GM18520 (cell line): ENCODE results near the gene MPRIP.
"Not testable (repeated sequence)": the region's sequence is repeated elsewhere in the genome, so short reads cannot be mapped to it uniquely, and the experiment has no call there.

Experiments
- ATAC-seq: cut with Tn5 transposase; IDR thresholded peaks from one replicate; pipeline ENCODE4 v1.9.1; 2021; ENCODE audit not compliant: unreplicated experiment

Gene MPRIP

DNA sequence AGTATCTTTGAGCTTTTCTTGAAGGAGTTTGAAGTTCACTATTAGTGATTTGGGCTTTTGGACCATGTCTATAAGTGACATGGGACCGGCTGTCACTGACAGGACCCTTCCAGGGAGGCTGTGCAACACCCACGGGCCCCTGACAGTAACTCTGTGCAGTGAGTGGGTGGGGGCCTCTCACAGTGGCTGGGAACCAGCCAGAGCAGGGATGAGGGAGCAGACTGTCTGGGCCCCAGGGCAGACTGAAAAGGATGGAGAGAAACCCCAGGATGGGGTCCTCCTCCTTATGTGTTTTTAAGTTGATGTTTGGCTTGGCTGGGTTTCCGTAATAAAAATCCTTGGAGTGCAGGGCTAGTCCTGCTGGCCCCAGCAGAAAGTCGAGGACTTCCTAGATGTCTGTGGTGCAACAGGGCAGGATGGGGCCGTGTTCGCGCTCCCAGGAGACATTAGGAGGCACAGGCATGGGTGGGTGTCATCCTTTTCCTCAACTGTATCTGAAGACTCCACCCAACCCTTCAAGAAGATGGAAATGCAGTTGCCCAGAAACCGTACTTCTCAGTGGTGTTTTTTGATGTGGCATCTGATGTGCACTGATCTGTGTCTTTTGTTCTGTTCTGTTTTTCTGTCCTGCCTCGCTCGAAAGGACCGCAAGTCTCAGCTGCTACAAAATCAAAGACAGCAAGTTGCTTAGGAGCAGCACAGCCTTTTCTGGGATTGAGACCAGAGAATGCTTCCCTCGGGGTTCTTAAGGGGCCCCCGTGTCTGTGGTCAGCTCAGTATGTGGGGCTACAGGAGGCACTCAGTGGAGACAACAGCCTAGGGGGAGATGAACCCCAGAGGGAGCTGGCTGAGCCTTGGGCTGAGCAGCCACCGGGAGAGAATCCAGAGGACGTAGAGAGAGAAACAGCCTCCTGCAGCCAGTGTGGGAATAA, 139.7 kb downstream of the MPRIP start:
- ATAC-seq: no peak

- ATAC-seq: no peak
These were observed 140.4 kb downstream of the MPRIP start for GRCh38 chr17:17182598-17183136.

DNA sequence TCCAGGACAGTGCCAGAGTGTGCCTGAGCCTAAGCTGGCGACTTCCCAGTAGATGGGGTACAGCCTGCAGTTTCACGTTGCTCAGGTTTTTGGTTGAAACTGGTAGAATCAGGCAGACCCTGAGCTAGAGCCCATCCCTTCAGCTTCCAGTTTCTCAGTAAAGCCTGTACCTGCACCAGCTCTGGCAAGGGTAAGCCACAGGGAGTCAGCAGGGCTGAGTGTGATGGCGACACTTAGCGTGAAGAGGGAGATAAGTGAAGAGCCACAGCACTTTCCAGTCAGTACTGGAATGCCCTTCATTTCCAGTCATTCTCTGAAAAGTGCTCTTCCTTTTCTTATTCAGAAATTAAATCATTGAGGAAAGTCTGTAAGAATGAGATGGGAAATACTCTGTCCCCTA, 141.5 kb downstream of the MPRIP start:
- ATAC-seq: no peak

GRCh38 chr17:17184985-17185757, 142.9 kb downstream of the MPRIP start:
- not testable (repeated sequence) for ATAC-seq

DNA sequence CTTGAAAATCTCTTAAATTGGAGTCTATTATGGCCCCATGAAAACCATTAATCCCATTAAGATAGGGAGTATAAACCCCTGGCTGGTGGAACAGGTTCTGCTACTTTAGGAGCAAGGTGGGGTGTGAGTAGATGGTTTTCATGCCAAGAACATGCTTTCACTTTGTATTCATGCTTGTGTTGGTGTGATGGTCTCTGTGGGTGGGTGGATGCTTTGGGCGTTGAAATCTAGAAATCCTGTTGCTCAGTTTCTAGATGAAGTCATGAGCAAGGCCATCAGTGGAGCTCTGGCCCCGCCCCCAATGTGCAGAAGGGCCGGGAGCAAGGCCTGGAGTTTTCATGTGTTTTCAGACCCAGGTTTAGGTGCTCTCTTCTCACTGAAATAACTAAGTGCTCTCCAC, 143.8 kb downstream of the MPRIP start:
- no peak for ATAC-seq

DNA sequence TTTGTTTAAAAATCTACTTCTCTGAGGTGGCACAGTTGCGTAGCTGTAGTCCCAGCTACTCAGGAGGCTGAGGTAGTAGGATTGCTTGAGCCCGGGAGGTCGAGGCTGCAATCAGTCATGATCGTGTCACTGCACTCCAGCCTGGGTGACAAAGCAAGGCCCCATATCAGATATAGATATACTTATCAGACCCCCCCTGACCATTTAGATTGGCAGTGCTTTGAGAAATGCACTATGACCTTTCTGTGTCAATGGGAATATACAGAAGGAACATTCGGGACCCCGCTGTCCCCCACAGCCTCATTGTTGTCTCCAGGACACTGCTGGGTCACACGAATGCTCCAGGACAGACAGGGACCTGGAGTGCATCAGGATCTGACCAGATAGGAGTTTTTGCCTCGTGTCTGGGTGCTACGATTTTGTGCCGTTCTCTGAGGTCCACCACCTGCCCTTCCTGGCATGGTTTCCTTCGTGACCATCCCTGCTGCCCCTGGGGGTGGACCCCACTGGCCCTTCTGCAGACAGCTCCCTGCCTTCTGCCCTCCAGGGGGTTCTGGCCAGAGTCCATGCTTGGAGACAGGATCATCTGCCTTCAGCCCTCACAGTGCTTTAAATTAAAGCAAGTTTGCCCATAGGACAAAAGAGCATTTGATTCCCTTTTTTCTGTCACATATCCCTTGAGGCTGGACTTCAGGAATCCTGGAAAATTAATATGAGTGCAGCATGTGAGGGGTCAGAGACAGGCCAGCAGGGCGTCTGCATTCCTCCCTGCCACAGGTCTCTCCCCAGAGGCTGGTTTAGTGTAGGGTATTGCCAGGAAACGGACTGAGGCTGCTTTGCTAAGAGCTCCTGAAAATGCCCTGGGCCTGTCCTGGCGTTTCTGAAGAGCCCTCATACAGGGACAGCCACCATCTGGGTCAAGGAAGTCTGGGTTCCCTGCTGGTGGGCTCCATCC, 144.6 kb downstream of the MPRIP start:
- ATAC-seq: no peak

DNA sequence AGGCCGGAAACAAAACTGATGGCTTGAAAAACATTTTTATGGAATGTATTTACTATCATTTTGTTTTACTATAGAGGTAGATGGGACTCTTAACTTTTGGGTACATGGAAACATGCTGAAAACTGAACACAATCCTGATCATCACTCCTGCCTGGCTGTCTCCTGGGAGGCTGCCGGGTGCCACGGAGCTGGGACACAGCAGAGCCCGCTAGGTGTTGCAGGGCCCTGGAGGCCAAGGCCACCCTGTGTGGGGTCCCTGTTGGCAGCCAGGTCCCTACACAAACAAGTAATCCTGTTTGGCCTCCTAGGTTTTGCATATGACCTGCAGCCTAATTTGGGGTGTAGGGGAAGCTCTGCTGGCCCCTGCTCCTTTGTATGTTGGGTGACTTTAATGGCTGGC, 146.3 kb downstream of the MPRIP start:
- no peak for ATAC-seq

GRCh38 chr17:17189559-17189958, 147.3 kb downstream of the MPRIP start:
- no peak for ATAC-seq

- no peak for ATAC-seq
These were observed 147.9 kb downstream of the MPRIP start for GRCh38 chr17:17190188-17190587.

GRCh38 chr17:17191346-17191792, 149.1 kb downstream of the MPRIP start:
- ATAC-seq: no peak

GRCh38 chr17:17191961-17192381, 149.7 kb downstream of the MPRIP start:
- no peak for ATAC-seq

GRCh38 chr17:17195466-17195865, 153.2 kb downstream of the MPRIP start:
- not testable (repeated sequence) for ATAC-seq

- no peak for ATAC-seq
These were observed 154.5 kb downstream of the MPRIP start for GRCh38 chr17:17196776-17197175.

DNA sequence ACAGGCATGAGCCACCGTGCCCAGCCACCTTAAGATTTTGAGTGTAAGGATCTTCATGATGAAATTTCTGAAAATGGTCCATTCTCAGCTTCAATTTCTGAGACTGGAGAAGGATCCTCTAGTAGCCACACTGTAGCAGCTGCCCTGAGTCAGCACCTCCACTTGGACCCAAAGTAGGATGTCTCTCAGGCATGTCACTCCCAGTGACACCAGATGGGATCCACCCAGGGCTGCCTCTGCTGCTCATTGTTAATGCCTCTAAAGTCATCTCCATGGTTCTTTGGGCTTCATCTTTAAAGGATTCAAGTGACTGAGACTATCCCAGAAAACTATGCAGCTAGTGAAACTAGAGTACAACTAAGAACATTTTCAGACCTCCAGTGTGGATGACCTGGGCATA, 156.0 kb downstream of the MPRIP start:
- no peak for ATAC-seq

GRCh38 chr17:17200311-17200710, 158.1 kb downstream of the MPRIP start:
- no peak for ATAC-seq

GRCh38 chr17:17200831-17201230, 158.6 kb downstream of the MPRIP start:
- no peak for ATAC-seq

DNA sequence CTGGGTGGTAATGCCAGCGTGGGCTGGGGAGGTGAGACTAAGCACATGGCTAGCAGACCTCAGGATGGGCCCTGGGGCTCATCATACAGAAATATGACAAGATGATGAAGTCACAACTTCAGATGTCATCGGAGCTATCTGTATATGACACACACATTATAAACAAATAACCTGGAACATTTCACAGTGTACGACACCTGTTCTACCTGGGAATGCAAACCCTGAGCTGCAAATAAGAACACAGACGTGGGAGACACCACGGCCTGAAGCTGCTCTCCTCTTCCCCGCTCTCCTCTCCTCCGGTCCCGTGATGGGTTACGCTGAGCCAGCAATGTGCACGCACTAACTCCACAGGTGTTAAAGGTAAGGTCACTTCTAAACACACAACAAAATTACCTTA, 159.0 kb downstream of the MPRIP start:
- no peak for ATAC-seq

DNA sequence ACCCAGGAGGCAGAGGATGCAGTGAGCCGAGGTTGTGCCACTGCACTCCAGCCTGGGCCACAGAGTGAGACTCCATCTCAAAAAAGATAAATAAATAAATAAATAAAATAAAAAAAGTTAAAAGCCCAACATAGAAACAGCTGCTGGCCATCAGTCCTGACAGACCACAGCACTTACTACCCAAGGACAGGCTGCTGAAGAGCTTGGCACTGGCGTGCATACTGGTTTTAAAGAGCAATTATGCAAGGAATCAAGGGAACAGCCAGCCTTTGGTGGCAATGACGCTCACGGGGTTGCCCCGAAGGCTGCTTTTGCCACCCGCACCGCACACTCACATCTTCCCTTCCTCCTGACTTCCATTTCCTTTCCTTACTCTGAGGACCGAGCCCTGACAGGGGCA, 159.7 kb downstream of the MPRIP start:
- ATAC-seq: no peak

- ATAC-seq: no peak
These were observed 161.0 kb downstream of the MPRIP start for GRCh38 chr17:17203173-17203730.

- no peak for ATAC-seq
These were observed 161.9 kb downstream of the MPRIP start for GRCh38 chr17:17204041-17204591.
